Measurements from ENCODE around the gene PUSL1. TPM values are rescaled to one million over a fixed set of nuclear protein-coding genes. Genes with fewer than 3 reads are reported as not detected.

The PUSL1 gene
- total and polyA plus RNA-seq, 5 donors from 2014 or later: 17.7 to 21.0 (median 18.9) TPM

GRCh38 chr1:1338278-1338677, 29.9 kb downstream of the PUSL1 start:
- Histone ChIP-seq H3K4me1 (ENCODE audit: control insufficient read depth, insufficient read depth, low read length, poor library complexity, severe bottlenecking) (no peaks in the 10 kb centered on the region), H3K27me3 (ENCODE audit: control insufficient read depth, insufficient read depth, low read length) (no peaks in the 10 kb centered on the region), H3K9me3 (ENCODE audit: control insufficient read depth in 2 of 2, low read length in 2 of 2) (no peaks in the 10 kb centered on the region), H3K36me3 (ENCODE audit: control insufficient read depth, insufficient read depth, low read length) (peaks cover 3% of the 10 kb centered on the region), H3K27ac (ENCODE audit: insufficient read depth, low read length, poor library complexity, severe bottlenecking) (no peak overlapping the region), H3K4me3 (ENCODE audit: low read depth, low read length) (no peak overlapping the region)
- DNase-seq (no peak), ATAC-seq (ENCODE audit: low read depth in 2 of 2) (no peak)
- Mint-ChIP-seq H3K27me3 (no peaks in the 10 kb centered on the region), H3K4me3 (no peak overlapping the region), H3K4me1 (no peaks in the 10 kb centered on the region), H3K27ac (no peak overlapping the region), H3K9me3 (peaks cover 0 to 2% (median 0%) of the 10 kb centered on the region in 7 donors), H3K36me3 (peaks cover 10% of the 10 kb centered on the region)

GRCh38 chr1:1340185-1340584, 31.8 kb downstream of the PUSL1 start:
- ATAC-seq (ENCODE audit: low read depth in 2 of 2) (no peak), DNase-seq (no peak)
- Histone ChIP-seq H3K9me3 (ENCODE audit: control insufficient read depth in 2 of 2, low read length in 2 of 2) (no peaks in the 10 kb centered on the region), H3K36me3 (ENCODE audit: control insufficient read depth, insufficient read depth, low read length) (peaks cover 3% of the 10 kb centered on the region), H3K27ac (ENCODE audit: insufficient read depth, low read length, poor library complexity, severe bottlenecking) (no peak overlapping the region), H3K27me3 (ENCODE audit: control insufficient read depth, insufficient read depth, low read length) (no peaks in the 10 kb centered on the region), H3K4me1 (ENCODE audit: control insufficient read depth, insufficient read depth, low read length, poor library complexity, severe bottlenecking) (no peaks in the 10 kb centered on the region), H3K4me3 (ENCODE audit: low read depth, low read length) (no peak overlapping the region)
- Mint-ChIP-seq H3K27me3 (no peaks in the 10 kb centered on the region), H3K27ac (no peak overlapping the region), H3K4me3 (no peak overlapping the region), H3K36me3 (peaks cover 10% of the 10 kb centered on the region), H3K9me3 (peaks cover 0 to 2% (median 0%) of the 10 kb centered on the region in 7 donors), H3K4me1 (no peaks in the 10 kb centered on the region)

DNA sequence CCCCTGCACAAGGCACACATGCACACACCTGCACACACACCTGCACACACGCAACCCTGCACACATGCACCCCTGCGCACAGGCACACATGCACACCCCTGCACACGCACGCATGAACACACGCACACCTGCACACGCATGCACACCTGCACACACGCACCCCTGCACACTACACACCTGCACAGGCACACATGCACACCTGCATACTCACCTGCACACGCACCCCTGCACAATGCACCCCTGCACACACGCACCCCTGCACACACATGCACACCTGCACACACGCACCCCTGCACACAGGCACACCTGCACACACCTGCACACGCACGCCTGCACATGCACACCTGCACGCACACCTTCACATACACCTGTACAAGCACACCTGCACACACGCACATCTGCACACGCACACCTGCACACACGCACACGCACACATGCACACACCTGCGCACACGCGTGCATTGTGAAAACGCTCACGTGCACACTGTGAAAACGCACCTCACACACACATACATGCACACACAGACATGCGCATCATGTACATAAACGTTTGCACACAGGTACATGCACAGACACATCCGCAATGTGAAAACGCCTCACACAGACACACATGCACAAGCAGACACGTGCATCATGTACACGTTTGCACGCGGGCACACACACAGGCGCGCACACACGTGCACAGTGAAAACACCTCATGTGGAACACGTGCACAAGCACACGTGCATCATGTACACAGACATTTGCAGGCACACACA, 32.6 kb downstream of the PUSL1 start:
- H3K36me3 Mint-ChIP-seq: peaks cover 10% of the 10 kb centered on the region
- no peaks in the 10 kb centered on the region for H3K4me1 Mint-ChIP-seq
- ATAC-seq (ENCODE audit: low read depth in 2 of 2): no peak
- Histone ChIP-seq H3K9me3 (ENCODE audit: control insufficient read depth in 2 of 2, low read length in 2 of 2) (no peaks in the 10 kb centered on the region), H3K27me3 (ENCODE audit: control insufficient read depth, insufficient read depth, low read length) (no peaks in the 10 kb centered on the region), H3K36me3 (ENCODE audit: control insufficient read depth, insufficient read depth, low read length) (peaks cover 3% of the 10 kb centered on the region), H3K4me1 (ENCODE audit: control insufficient read depth, insufficient read depth, low read length, poor library complexity, severe bottlenecking) (no peaks in the 10 kb centered on the region), H3K27ac (ENCODE audit: insufficient read depth, low read length, poor library complexity, severe bottlenecking) (no peak overlapping the region), H3K4me3 (ENCODE audit: low read depth, low read length) (no peak overlapping the region)
- no peaks in the 10 kb centered on the region for H3K27me3 Mint-ChIP-seq
- no peak overlapping the region for H3K27ac Mint-ChIP-seq
- peaks cover 0 to 2% (median 0%) of the 10 kb centered on the region in 7 donors for H3K9me3 Mint-ChIP-seq
- no peak overlapping the region for H3K4me3 Mint-ChIP-seq
- DNase-seq: no peak

- Mint-ChIP-seq H3K4me3 (no peak overlapping the region), H3K27me3 (no peaks in the 10 kb centered on the region), H3K4me1 (peaks cover 0 to under 1% (median 0%) of the 10 kb centered on the region in 4 donors), H3K36me3 (peaks cover 10% of the 10 kb centered on the region), H3K9me3 (peaks cover 0 to 2% (median 0%) of the 10 kb centered on the region in 7 donors), H3K27ac (no peak overlapping the region)
- ATAC-seq (ENCODE audit: low read depth in 2 of 2) (no peak), DNase-seq (no peak)
- no peak overlapping the region for H3K4me3 ChIP-seq (ENCODE audit: low read depth, low read length)
- no peaks in the 10 kb centered on the region for H3K27me3 ChIP-seq (ENCODE audit: control insufficient read depth, insufficient read depth, low read length)
- H3K36me3 ChIP-seq (ENCODE audit: control insufficient read depth, insufficient read depth, low read length): peaks cover 3% of the 10 kb centered on the region
- H3K4me1 ChIP-seq (ENCODE audit: control insufficient read depth, insufficient read depth, low read length, poor library complexity, severe bottlenecking): peaks cover 3% of the 10 kb centered on the region
- no peak overlapping the region for H3K27ac ChIP-seq (ENCODE audit: insufficient read depth, low read length, poor library complexity, severe bottlenecking)
- H3K9me3 ChIP-seq (ENCODE audit: control insufficient read depth in 2 of 2, low read length in 2 of 2): no peaks in the 10 kb centered on the region
Observed at GRCh38 chr1:1341549-1342021, 33.2 kb downstream of the PUSL1 start.

GRCh38 chr1:1342061-1342562, 33.7 kb downstream of the PUSL1 start:
- H3K4me1 ChIP-seq (ENCODE audit: control insufficient read depth, insufficient read depth, low read length, poor library complexity, severe bottlenecking): peaks cover 6% of the 10 kb centered on the region
- H3K27ac ChIP-seq (ENCODE audit: insufficient read depth, low read length, poor library complexity, severe bottlenecking): no peak overlapping the region
- H3K27me3 Mint-ChIP-seq: no peaks in the 10 kb centered on the region
- H3K9me3 Mint-ChIP-seq: peaks cover 0 to 2% (median 0%) of the 10 kb centered on the region in 7 donors
- H3K4me3 ChIP-seq (ENCODE audit: low read depth, low read length): no peak overlapping the region
- no peaks in the 10 kb centered on the region for H3K27me3 ChIP-seq (ENCODE audit: control insufficient read depth, insufficient read depth, low read length)
- no peak for ATAC-seq (ENCODE audit: low read depth in 2 of 2)
- no peak overlapping the region for H3K4me3 Mint-ChIP-seq
- no peak for DNase-seq
- H3K4me1 Mint-ChIP-seq: peaks cover 0 to 6% (median 2%) of the 10 kb centered on the region in 4 donors
- peaks cover 10% of the 10 kb centered on the region for H3K36me3 Mint-ChIP-seq
- H3K27ac Mint-ChIP-seq: no peak overlapping the region
- no peaks in the 10 kb centered on the region for H3K9me3 ChIP-seq (ENCODE audit: control insufficient read depth in 2 of 2, low read length in 2 of 2)
- H3K36me3 ChIP-seq (ENCODE audit: control insufficient read depth, insufficient read depth, low read length): peaks cover 3% of the 10 kb centered on the region

DNA sequence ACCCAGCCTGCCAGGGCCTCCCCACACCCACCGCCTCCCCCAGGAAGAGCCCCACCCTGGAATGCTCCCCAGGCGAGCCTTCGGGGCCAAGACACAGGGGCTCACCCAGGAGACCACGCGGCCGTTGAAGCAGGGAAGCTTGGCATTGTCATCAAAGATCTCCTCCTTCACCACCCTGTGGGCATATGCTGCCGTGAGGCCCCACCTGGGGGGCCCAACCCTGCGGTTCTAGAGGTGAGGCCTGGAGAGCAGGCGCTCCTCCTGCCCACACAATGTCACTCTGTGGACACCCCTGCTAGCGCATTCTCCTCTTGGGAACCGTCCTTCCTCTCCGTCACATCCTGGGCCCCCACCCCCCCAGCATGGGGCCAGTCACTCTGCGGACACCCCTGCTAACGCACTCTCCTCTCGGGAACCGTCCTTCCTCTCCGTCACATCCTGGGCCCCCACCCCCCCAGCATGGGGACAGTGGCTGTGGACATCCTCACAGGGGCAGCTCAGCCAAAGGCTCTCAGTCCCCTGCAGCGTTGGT, 34.3 kb downstream of the PUSL1 start:
- DNase-seq: no peak
- Mint-ChIP-seq H3K4me1 (peaks cover 0 to 11% (median 3%) of the 10 kb centered on the region in 4 donors), H3K36me3 (peaks cover 10% of the 10 kb centered on the region)

GRCh38 chr1:1343811-1344421, 35.5 kb downstream of the PUSL1 start:
- Mint-ChIP-seq H3K9me3 (peaks cover 0 to 2% (median 0%) of the 10 kb centered on the region in 7 donors), H3K4me3 (no peak overlapping the region), H3K27ac (no peak overlapping the region), H3K27me3 (no peaks in the 10 kb centered on the region), H3K4me1 (peaks cover 0 to 18% (median 3%) of the 10 kb centered on the region in 4 donors), H3K36me3 (peaks cover 10% of the 10 kb centered on the region)
- H3K4me1 ChIP-seq (ENCODE audit: control insufficient read depth, insufficient read depth, low read length, poor library complexity, severe bottlenecking): peaks cover 20% of the 10 kb centered on the region
- no peaks in the 10 kb centered on the region for H3K27me3 ChIP-seq (ENCODE audit: control insufficient read depth, insufficient read depth, low read length)
- peaks cover 2% of the 10 kb centered on the region for H3K36me3 ChIP-seq (ENCODE audit: control insufficient read depth, insufficient read depth, low read length)
- no peaks in the 10 kb centered on the region for H3K9me3 ChIP-seq (ENCODE audit: control insufficient read depth in 2 of 2, low read length in 2 of 2)
- ATAC-seq (ENCODE audit: low read depth in 2 of 2) (no peak), DNase-seq (no peak)
- H3K27ac ChIP-seq (ENCODE audit: insufficient read depth, low read length, poor library complexity, severe bottlenecking): no peak overlapping the region
- no peak overlapping the region for H3K4me3 ChIP-seq (ENCODE audit: low read depth, low read length)

More for the DNA sequence above, 34.3 kb downstream of the PUSL1 start:
- H3K4me3 ChIP-seq (ENCODE audit: low read depth, low read length): no peak overlapping the region
- peaks cover 0 to 2% (median 0%) of the 10 kb centered on the region in 7 donors for H3K9me3 Mint-ChIP-seq
- peaks cover 3% of the 10 kb centered on the region for H3K36me3 ChIP-seq (ENCODE audit: control insufficient read depth, insufficient read depth, low read length)
- H3K27ac ChIP-seq (ENCODE audit: insufficient read depth, low read length, poor library complexity, severe bottlenecking): no peak overlapping the region
- H3K27me3 Mint-ChIP-seq: no peaks in the 10 kb centered on the region
- peaks cover 10% of the 10 kb centered on the region for H3K4me1 ChIP-seq (ENCODE audit: control insufficient read depth, insufficient read depth, low read length, poor library complexity, severe bottlenecking)
- no peaks in the 10 kb centered on the region for H3K9me3 ChIP-seq (ENCODE audit: control insufficient read depth in 2 of 2, low read length in 2 of 2)
- no peak for ATAC-seq (ENCODE audit: low read depth in 2 of 2)
- H3K4me3 Mint-ChIP-seq: no peak overlapping the region
- H3K27ac Mint-ChIP-seq: no peak overlapping the region
- no peaks in the 10 kb centered on the region for H3K27me3 ChIP-seq (ENCODE audit: control insufficient read depth, insufficient read depth, low read length)

All from CD4-positive, CD25-positive, alpha-beta regulatory T cell (primary cell).